PFSK-1 (cell line): Measurements from ENCODE around the gene OR52M1.

Source experiments
- POLR2AphosphoS5 ChIP-seq: IDR thresholded peaks from 2 replicates; pipeline ENCODE4 v1.6.1; 2012; ENCODE audit warnings: low read depth, mild to moderate bottlenecking, control low read depth, low read length, moderate library complexity
- REST ChIP-seq, 2 experiments: IDR thresholded peaks; 2 replicates each; pipeline versions ENCODE4 v1.6.1 to v1.8.0; 2011 to 2012; ENCODE audit warnings: low read depth in 2 of 2, low read length in 2 of 2, control low read depth in 1 of 2, inconsistent platforms in 1 of 2, mild to moderate bottlenecking in 1 of 2, moderate library complexity in 1 of 2; ENCODE audit not compliant: insufficient read depth in 1 of 2

GRCh38 chr11:4560467-4560866 lies 15.5 kb downstream of the OR52M1 start:
- no peak for TF ChIP-seq REST (IDR thresholded peaks at IDR 0.05; ENCODE audit: insufficient read depth in 1 of 2, low read depth in 2 of 2, low read length in 2 of 2)
- no peak for TF ChIP-seq POLR2AphosphoS5
